HCT116 (cell line): ENCODE data around the gene CAST. TPM values are rescaled to one million over a fixed set of nuclear protein-coding genes. Genes with fewer than 3 reads are reported as not detected.

ENCODE experiments used
- ATAC-seq: fragments of 200-7000 bp; cut with Tn5 transposase; 2 replicates; pipeline ENCODE4 v1.9.1; 2020; ENCODE audit warnings: mild to moderate bottlenecking, moderate library complexity
- BruUV-seq: library from RNA; stranded (reverse); fragments of 400-500 nt; replicated peaks from 2 replicates; lab custom pipeline; 2021; lab: Mats Ljungman, UMichigan
- CTCF ChIA-PET: fragments of 300-600 bp; sonication (Branson Sonifier 250); formaldehyde crosslinking; loops from one replicate; lab custom pipeline; 2021; ENCODE audit warnings: antibody characterized with exemption; lab: Charles Lee
- POLR2A ChIA-PET: fragments of 300-600, 350-600 bp; sonication (Branson Sonifier 250); formaldehyde crosslinking; loops from one replicate; lab custom pipeline; 2021; ENCODE audit warnings: antibody characterized with exemption; lab: Charles Lee
- RAD21 ChIA-PET, 2 experiments: fragments of 300-600 bp; sonication (Branson Sonifier 250); formaldehyde crosslinking; loops; one replicate each; lab custom pipeline; 2023; ENCODE audit warnings: low total read pairs in 2 of 2; ENCODE audit not compliant: uncharacterized antibody in 2 of 2, unreplicated experiment in 2 of 2, low non-redundant PET in 1 of 2; lab: Charles Lee
- DNase-seq: peaks from one replicate; pipeline ENCODE4 v3.0.0-alpha.2; 2010; ENCODE audit warnings: low read depth, low spot score
- H2AFZ ChIP-seq: fragments of 200-600 bp; shearing (Covaris generic), sonication (generic); 2 replicates; pipeline ENCODE4 v1.6.1; 2017; ENCODE audit warnings: low read depth, mixed run types, mixed read lengths, antibody characterized with exemption, low read length; ENCODE audit not compliant: poor library complexity, severe bottlenecking
- H3K27ac ChIP-seq: 2 replicates; pipeline ENCODE4 v1.5.1; 2012; ENCODE audit warnings: low read depth, low read length
- H3K27me3 ChIP-seq: fragments of 200-600 bp; sonication (generic); 2 replicates; pipeline ENCODE4 v1.6.1; 2016; ENCODE audit warnings: mixed run types, low read length, mixed read lengths; ENCODE audit not compliant: insufficient read depth
- H3K36me3 ChIP-seq, 2 experiments: fragments of 200-500 bp in 1 of 2; fragments of 200-600 bp in 1 of 2; sonication (Bioruptor generic) in 1 of 2; sonication (generic) in 1 of 2; 2 replicates each; pipeline versions ENCODE4 v1.5.1 to v1.6.1; 2014 to 2016; ENCODE audit warnings: low read length in 2 of 2, inconsistent platforms in 1 of 2, mixed read lengths in 1 of 2, mixed run types in 1 of 2; ENCODE audit not compliant: insufficient read depth in 2 of 2, control insufficient read depth in 1 of 2
- H3K4me1 ChIP-seq, 2 experiments: fragments of 200-600 bp in 1 of 2; sonication (generic) in 1 of 2; 2 replicates each; pipeline versions ENCODE4 v1.5.1 to v1.6.1; 2012 to 2017; ENCODE audit warnings: low read length in 2 of 2, inconsistent platforms in 1 of 2, mild to moderate bottlenecking in 1 of 2, mixed read lengths in 1 of 2, mixed run types in 1 of 2, moderate library complexity in 1 of 2; ENCODE audit not compliant: insufficient read depth in 2 of 2, control insufficient read depth in 1 of 2
- H3K4me2 ChIP-seq: fragments of 200-600 bp; sonication (generic); 2 replicates; pipeline ENCODE4 v1.6.1; 2017; ENCODE audit warnings: mixed run types, low read length, mixed read lengths
- H3K4me3 ChIP-seq, 2 experiments: fragments of 200-600 bp in 1 of 2; sonication (generic) in 1 of 2; replicated peaks in 1 of 2; 2 replicates each; pipeline ENCODE4 v1.5.1; 2011 to 2016; ENCODE audit warnings: low read length in 2 of 2, control low read depth in 1 of 2, low read depth in 1 of 2, mild to moderate bottlenecking in 1 of 2, mixed read lengths in 1 of 2, mixed run types in 1 of 2
- H3K79me2 ChIP-seq: fragments of 200-600 bp; sonication (generic); 2 replicates; pipeline ENCODE4 v1.6.1; 2017; ENCODE audit warnings: mild to moderate bottlenecking, mixed run types, low read length, moderate library complexity, mixed read lengths; ENCODE audit not compliant: insufficient read depth
- H3K9ac ChIP-seq: fragments of 200-600 bp; sonication (generic); 2 replicates; pipeline ENCODE4 v1.6.1; 2016; ENCODE audit warnings: low read length, mixed read lengths
- H3K9me2 ChIP-seq: fragments of 200-600 bp; sonication (generic), shearing (Covaris generic); 2 replicates; pipeline ENCODE4 v1.6.1; 2017; ENCODE audit warnings: mixed run types, mild to moderate bottlenecking, moderate library complexity; ENCODE audit not compliant: insufficient read depth
- H3K9me3 ChIP-seq, 2 experiments: fragments of 200-500 bp in 1 of 2; fragments of 200-600 bp in 1 of 2; sonication (Bioruptor generic) in 1 of 2; sonication (generic) in 1 of 2; 2 replicates each; pipeline ENCODE4 v1.6.1; 2014 to 2017; ENCODE audit warnings: low read length in 2 of 2, mixed read lengths in 2 of 2, inconsistent platforms in 1 of 2, low read depth in 1 of 2, mild to moderate bottlenecking in 1 of 2, mixed run types in 1 of 2, moderate library complexity in 1 of 2; ENCODE audit not compliant: control insufficient read depth in 1 of 2, insufficient read depth in 1 of 2
- H4K20me1 ChIP-seq: fragments of 200-600 bp; sonication (generic), shearing (Covaris generic); 2 replicates; pipeline ENCODE4 v1.6.1; 2017; ENCODE audit warnings: mixed run types, mild to moderate bottlenecking, moderate library complexity; ENCODE audit not compliant: insufficient read depth
- ATF3 ChIP-seq: IDR thresholded peaks from 2 replicates; pipeline ENCODE4 v1.6.1; 2012
- CEBPB ChIP-seq: IDR thresholded peaks from 2 replicates; pipeline ENCODE4 v1.6.1; 2012; ENCODE audit warnings: low read depth
- ELF1 ChIP-seq: IDR thresholded peaks from 2 replicates; pipeline ENCODE4 v1.6.1; 2012; ENCODE audit warnings: low read depth, borderline replicate concordance
- FOSL1 ChIP-seq: IDR thresholded peaks from 2 replicates; pipeline ENCODE4 v1.6.1; 2012; ENCODE audit warnings: low read depth
- JUND ChIP-seq: IDR thresholded peaks from 2 replicates; pipeline ENCODE4 v1.6.1; 2012
- POLR2A ChIP-seq: IDR thresholded peaks from 2 replicates; pipeline ENCODE4 v1.7.0; 2011; ENCODE audit warnings: borderline replicate concordance; ENCODE audit not compliant: insufficient read depth, insufficient read length; ENCODE audit errors: extremely low read depth
- POLR2AphosphoS5 ChIP-seq: IDR thresholded peaks from 2 replicates; pipeline ENCODE4 v1.6.1; 2011; ENCODE audit warnings: mild to moderate bottlenecking, low read depth, low read length, moderate library complexity
- REST ChIP-seq: IDR thresholded peaks from 2 replicates; pipeline ENCODE4 v1.6.1; 2012; ENCODE audit warnings: low read depth
- SRF ChIP-seq: IDR thresholded peaks from 2 replicates; pipeline ENCODE4 v1.6.1; 2012; ENCODE audit warnings: low read depth
- YY1 ChIP-seq: IDR thresholded peaks from 2 replicates; pipeline ENCODE4 v1.6.1; 2011; ENCODE audit warnings: low read length, low read depth, moderate library complexity, mild to moderate bottlenecking; ENCODE audit not compliant: insufficient replicate concordance; ENCODE audit errors: extremely low read depth
- ZBTB33 ChIP-seq: IDR thresholded peaks from 2 replicates; pipeline ENCODE4 v1.6.1; 2011; ENCODE audit warnings: mild to moderate bottlenecking, low read length, moderate library complexity; ENCODE audit not compliant: insufficient replicate concordance; ENCODE audit errors: extremely low read depth
- intact Hi-C: fragments of 100-400 bp; cut with micrococcal nuclease; formaldehyde crosslinking; loops from 2 replicates; pipeline ENCODE4 v1.10.0; 2022
- total RNA-seq: library from RNA; stranded (reverse); gene quantifications from one replicate; pipeline ENCODE4 v1.2.1, GENCODE V29; 2021; ENCODE audit not compliant: unreplicated experiment

The CAST gene
- total RNA-seq, 1 experiment from 2014 or later: 142 TPM

- no peaks in the 10 kb centered on the region for H3K9me3 ChIP-seq
- H2AFZ ChIP-seq: no peak overlapping the region
- H3K27ac ChIP-seq: no peak overlapping the region
- ChIA-PET CTCF (no interaction called here), RAD21 (no interaction called here), POLR2A (no interaction called here)
- TF ChIP-seq POLR2A (no peak), FOSL1 (no peak), ELF1 (no peak), ATF3 (no peak), JUND (no peak), SRF (no peak), YY1 (no peak), REST (no peak), ZBTB33 (no peak), CEBPB (no peak), POLR2AphosphoS5 (no peak)
- no peaks in the 10 kb centered on the region for H3K27me3 ChIP-seq
- no peaks in the 10 kb centered on the region for H3K79me2 ChIP-seq
- intact Hi-C loops: no loop called here
- no peak for DNase-seq
- H3K9ac ChIP-seq: no peak overlapping the region
- BruUV-seq: no TSS peak
- peaks cover 9 to 15% of the 10 kb centered on the region in 2 experiments; a peak in 3 of 4 replicates for H3K36me3 ChIP-seq
- no peaks in the 10 kb centered on the region for H3K9me2 ChIP-seq
- ATAC-seq: no peak
- no peaks in the 10 kb centered on the region for H4K20me1 ChIP-seq
- H3K4me1 ChIP-seq: peaks cover 4% of the 10 kb centered on the region in 2 experiments; a peak in 3 of 4 replicates
- no peak overlapping the region for H3K4me3 ChIP-seq
- H3K4me2 ChIP-seq: no peak overlapping the region
Measured at GRCh38 chr5:96775050-96775449, 112.9 kb downstream of the CAST start.
